ENCODE measurements around the gene SLC30A5. TPM values are rescaled to one million over a fixed set of nuclear protein-coding genes. Genes with fewer than 3 reads are reported as not detected.
A peak's percentile ranks its signal among the peaks of the same experiment; 100 is the strongest.

The SLC30A5 gene
- total and polyA plus RNA-seq, 2 of the 13 experiments (the other 11 are each of a cell fraction or from before 2014, with no cell fraction given), result 46.0 to 53.6 TPM

GRCh38 chr5:69166686-69167492 lies 73.1 kb downstream of the SLC30A5 start, which contains the start of gene CCNB1 (continued):
- TF ChIP-seq ZSCAN5A (CRISPR knock-in tag; IDR thresholded peaks at IDR 0.05; ENCODE audit: borderline replicate concordance) (peak; percentile 12; the same call in 1 of the 2 replicates), ZNF761 (CRISPR knock-in tag; conservative IDR thresholded peaks at IDR 0.05) (peak; percentile 74), SMC3 (IDR thresholded peaks at IDR 0.05; ENCODE audit: low read length) (no peak), MZF1 (CRISPR knock-in tag; IDR thresholded peaks at IDR 0.05; ENCODE audit: borderline replicate concordance) (no peak)

- Histone ChIP-seq H4K20me1 (ENCODE audit: insufficient read depth, low read length) (no peaks in the 10 kb centered on the region), H3K36me3 (replicated peaks in 1 of 2; ENCODE audit: control insufficient read depth in 1 of 2, insufficient read depth in 2 of 2, low read length in 2 of 2) (peaks cover 0 to 17% of the 10 kb centered on the region in 2 experiments; a peak in 3 of 5 replicates), H3K4me2 (ENCODE audit: low read depth, low read length) (peak overlapping the region; percentile 98), H3K4me1 (ENCODE audit: insufficient read depth, low read length) (peaks cover 54% of the 10 kb centered on the region), H3K4me3 (replicated peaks in 1 of 3; ENCODE audit: insufficient read depth in 1 of 3, low read depth in 2 of 3, low read length in 3 of 3) (peak overlapping the region; percentile 94 to 95 (median 95)), H3K27ac (ENCODE audit: extremely low read length, insufficient read depth, low read length) (peak overlapping the region; percentile 89), H3K9me3 (ENCODE audit: low read length) (no peaks in the 10 kb centered on the region), H3K9ac (ENCODE audit: insufficient read depth, low read depth, low read length) (peak overlapping the region; percentile 91), H2AFZ (ENCODE audit: low read length) (no peak overlapping the region), H3K79me2 (ENCODE audit: insufficient read depth, low read length) (peaks cover 36% of the 10 kb centered on the region), H3K27me3 (ENCODE audit: control insufficient read depth in 1 of 2, insufficient read depth in 2 of 2, low read length in 2 of 2) (no peaks in the 10 kb centered on the region)
- ChIA-PET CTCF (ENCODE audit: low intra/inter-chr PET ratio, low total read pairs) (no interaction called here), POLR2A (interaction anchor here (1.6 kb wide), 1 partner anchor 74 kb away, joined by 7 read pairs; the partner anchor contains the start of gene SLC30A5)
- intact Hi-C loops (cut with micrococcal nuclease; ENCODE audit: unreplicated experiment), result loop anchor here (1.0 to 5.0 kb wide), 3 partner anchors 12 to 165 kb away; partner anchors contain the start of genes CCDC125 and CENPH
- in situ Hi-C loops (cut with HindIII; ENCODE audit: extremely low pct_ligation_motif_present, low pct_unique_long_range_greater_than_20kb), result no loop called here
- FAIRE-seq, result no peak
- no peak for DNase-seq (ENCODE audit: low spot score)
- WGBS (ENCODE audit: low lambda C conversion rate), result 0% methylated on average over 11 of the region's 11 CpGs
- ATAC-seq, result peak; percentile 13; the same call in 2 of the 3 replicates
- TSS peak; percentile 68 for BruUV-seq (replicated peaks)
- TF ChIP-seq DMTF1 (CRISPR knock-in tag; IDR thresholded peaks at IDR 0.05) (no peak), ZNF781 (CRISPR knock-in tag; IDR thresholded peaks at IDR 0.05; ENCODE audit: borderline replicate concordance, not compliant biosample characterization) (no peak), GTF3A (CRISPR knock-in tag; conservative IDR thresholded peaks at IDR 0.05) (0 out of 2 replicates have a peak, but pooled peaks have one; percentile 38), HMGXB4 (CRISPR knock-in tag; IDR thresholded peaks at IDR 0.05; ENCODE audit: borderline replicate concordance in 1 of 2, low read depth in 1 of 2) (0 out of 4 replicates have a peak, but pooled peaks of 1 of the 2 experiments have one; percentile 1), KAT7 (CRISPR knock-in tag; IDR thresholded peaks at IDR 0.05; ENCODE audit: borderline replicate concordance) (no peak), ASH2L (IDR thresholded peaks at IDR 0.05; ENCODE audit: insufficient read length, low read depth, low read length) (peak; percentile 36), ZNF740 (CRISPR knock-in tag; IDR thresholded peaks at IDR 0.05) (no peak), ZNF761 (CRISPR knock-in tag; conservative IDR thresholded peaks at IDR 0.05) (0 out of 2 replicates have a peak, but pooled peaks have one; percentile 33)
Measured at GRCh38 chr5:69167493-69167855, 73.7 kb downstream of the SLC30A5 start.
